Measurements from ENCODE around the gene ELMOD1.

Gene ELMOD1

DNA sequence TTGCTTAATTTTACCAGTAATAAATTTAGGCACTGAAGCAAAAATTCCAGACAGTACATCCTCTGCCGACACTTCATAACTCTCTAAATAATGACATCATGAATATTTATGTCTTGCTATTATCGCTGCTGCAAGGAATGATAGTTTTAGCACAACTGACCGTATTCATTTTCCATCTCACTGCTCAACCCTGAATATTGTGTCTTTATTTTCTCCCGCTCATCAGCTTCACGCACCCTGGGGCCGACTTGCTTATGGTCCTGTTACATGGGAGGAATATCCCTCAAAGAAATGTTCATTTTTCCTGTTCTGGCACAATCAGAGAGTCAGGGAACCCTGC is 87.7 kb downstream of the ELMOD1 start:
- no peak for DNase-seq
- no peak overlapping the region for H3K4me3 ChIP-seq (ENCODE audit: low read depth, low read length)
- H3K27ac ChIP-seq: no peak overlapping the region
- TF ChIP-seq, protein P1, sequence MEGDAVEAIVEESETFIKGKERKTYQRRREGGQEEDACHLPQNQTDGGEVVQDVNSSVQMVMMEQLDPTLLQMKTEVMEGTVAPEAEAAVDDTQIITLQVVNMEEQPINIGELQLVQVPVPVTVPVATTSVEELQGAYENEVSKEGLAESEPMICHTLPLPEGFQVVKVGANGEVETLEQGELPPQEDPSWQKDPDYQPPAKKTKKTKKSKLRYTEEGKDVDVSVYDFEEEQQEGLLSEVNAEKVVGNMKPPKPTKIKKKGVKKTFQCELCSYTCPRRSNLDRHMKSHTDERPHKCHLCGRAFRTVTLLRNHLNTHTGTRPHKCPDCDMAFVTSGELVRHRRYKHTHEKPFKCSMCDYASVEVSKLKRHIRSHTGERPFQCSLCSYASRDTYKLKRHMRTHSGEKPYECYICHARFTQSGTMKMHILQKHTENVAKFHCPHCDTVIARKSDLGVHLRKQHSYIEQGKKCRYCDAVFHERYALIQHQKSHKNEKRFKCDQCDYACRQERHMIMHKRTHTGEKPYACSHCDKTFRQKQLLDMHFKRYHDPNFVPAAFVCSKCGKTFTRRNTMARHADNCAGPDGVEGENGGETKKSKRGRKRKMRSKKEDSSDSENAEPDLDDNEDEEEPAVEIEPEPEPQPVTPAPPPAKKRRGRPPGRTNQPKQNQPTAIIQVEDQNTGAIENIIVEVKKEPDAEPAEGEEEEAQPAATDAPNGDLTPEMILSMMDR (IDR thresholded peaks at IDR 0.05; ENCODE audit: low read depth, low read length, missing control alignments): no peak
- H3K27me3 ChIP-seq (replicated peaks): peaks cover 2% of the 10 kb centered on the region
- in situ Hi-C loops (cut with HindIII; ENCODE audit: low pct_ligation_motif_present, low sequenced_read_pairs): loop anchor here (25.0 kb wide), 1 partner anchor 116 kb away; the partner anchor contains the start of gene ALKBH8
- no peaks in the 10 kb centered on the region for H3K36me3 ChIP-seq (replicated peaks)

DNA sequence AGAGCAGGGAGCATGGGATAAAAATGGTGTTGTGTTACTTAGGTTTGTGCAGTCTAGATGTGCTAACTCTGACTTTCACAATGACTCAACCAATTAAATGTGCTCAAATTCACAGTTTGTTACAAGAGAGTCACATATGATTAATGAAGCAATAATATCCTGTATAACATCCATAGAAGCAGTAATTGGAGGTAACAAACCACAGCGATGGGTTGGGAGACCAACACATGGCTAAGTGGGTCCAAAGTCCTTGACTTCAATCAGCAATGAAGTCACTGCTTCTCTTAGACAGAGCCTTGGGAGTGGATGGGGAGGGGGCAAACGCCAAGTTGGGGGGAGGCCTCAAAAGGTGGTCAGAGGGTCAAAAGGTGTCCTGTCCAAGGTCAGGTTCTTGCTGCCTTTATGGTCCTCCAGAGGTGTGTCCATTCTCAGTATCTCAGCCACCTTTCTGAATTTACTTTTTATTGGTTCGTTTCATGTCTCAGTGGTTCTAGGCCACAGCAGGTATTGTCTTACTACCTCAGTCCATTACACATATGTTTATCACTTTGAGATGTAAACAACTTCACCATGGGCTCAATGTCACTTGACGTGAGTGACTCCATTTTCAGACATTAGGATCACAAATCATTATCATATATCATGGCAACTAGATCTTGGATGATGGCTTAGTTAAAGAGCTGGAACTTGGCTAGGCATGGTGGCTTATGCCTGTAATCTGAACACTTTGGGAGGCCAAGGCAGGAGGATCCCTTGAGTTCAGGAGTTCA is 88.5 kb downstream of the ELMOD1 start:
- TF ChIP-seq, protein P1 (IDR thresholded peaks at IDR 0.05; ENCODE audit: low read depth, low read length, missing control alignments): no peak
- H3K27me3 ChIP-seq (replicated peaks): peaks cover 2% of the 10 kb centered on the region
- H3K36me3 ChIP-seq (replicated peaks): no peaks in the 10 kb centered on the region
- no peak for DNase-seq
- in situ Hi-C loops (cut with HindIII; ENCODE audit: low pct_ligation_motif_present, low sequenced_read_pairs): loop anchor here (25.0 kb wide), 1 partner anchor 117 kb away; the partner anchor contains the start of gene ALKBH8
- no peak overlapping the region for H3K27ac ChIP-seq
- H3K4me3 ChIP-seq (ENCODE audit: low read depth, low read length): no peak overlapping the region

DNA sequence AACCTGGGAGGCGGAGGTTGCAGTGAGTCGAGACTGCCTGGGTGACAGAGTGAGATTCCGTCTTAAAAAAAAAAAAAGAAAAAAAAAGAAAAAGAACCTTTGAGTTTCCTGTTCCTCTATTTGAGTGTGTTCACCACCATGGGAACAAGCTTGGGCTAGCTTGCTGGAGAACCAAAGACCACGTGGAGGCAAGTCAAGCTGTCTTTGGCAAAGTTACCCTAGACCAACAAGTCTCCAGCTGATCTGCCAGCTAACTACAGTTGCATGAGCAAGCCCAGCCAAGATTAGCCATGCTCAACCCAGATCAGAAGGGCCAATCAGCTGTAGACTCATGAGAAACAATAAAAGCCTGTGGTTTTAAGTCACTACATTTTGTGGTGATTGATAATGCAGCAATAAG is 91.2 kb downstream of the ELMOD1 start:
- Histone ChIP-seq H3K27ac (no peak overlapping the region), H3K36me3 (replicated peaks) (no peaks in the 10 kb centered on the region), H3K27me3 (replicated peaks) (no peaks in the 10 kb centered on the region), H3K4me3 (ENCODE audit: low read depth, low read length) (no peak overlapping the region)
- in situ Hi-C loops (cut with HindIII; ENCODE audit: low pct_ligation_motif_present, low sequenced_read_pairs): loop anchor here (25.0 kb wide), 1 partner anchor 120 kb away; the partner anchor contains the start of gene ALKBH8
- no peak for DNase-seq
- TF ChIP-seq, protein P1 (IDR thresholded peaks at IDR 0.05; ENCODE audit: low read depth, low read length, missing control alignments): no peak

DNA sequence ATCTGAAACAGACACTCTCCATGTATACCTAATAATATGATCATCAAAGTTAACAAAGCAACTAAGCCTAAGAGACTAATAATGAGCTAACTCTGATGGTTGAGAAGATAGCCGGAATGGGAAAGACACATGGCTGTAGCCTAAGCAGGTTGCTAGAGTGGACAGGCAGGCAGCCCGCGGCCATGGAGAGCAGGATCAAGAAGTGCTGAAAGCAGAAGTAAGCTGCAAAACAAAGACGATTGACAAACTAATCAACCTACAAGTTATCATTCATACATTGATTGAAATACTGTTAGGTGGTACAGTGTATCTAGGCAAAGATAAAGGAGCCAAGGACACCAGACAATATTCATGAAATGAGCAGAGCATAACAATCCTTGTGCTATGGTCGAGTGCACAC is 91.6 kb downstream of the ELMOD1 start:
- Histone ChIP-seq H3K27me3 (replicated peaks) (no peaks in the 10 kb centered on the region), H3K4me3 (ENCODE audit: low read depth, low read length) (no peak overlapping the region), H3K36me3 (replicated peaks) (no peaks in the 10 kb centered on the region), H3K27ac (no peak overlapping the region)
- TF ChIP-seq, protein P1 (IDR thresholded peaks at IDR 0.05; ENCODE audit: low read depth, low read length, missing control alignments): no peak
- in situ Hi-C loops (cut with HindIII; ENCODE audit: low pct_ligation_motif_present, low sequenced_read_pairs): loop anchor here (25.0 kb wide), 1 partner anchor 120 kb away; the partner anchor contains the start of gene ALKBH8
- DNase-seq: no peak

DNA sequence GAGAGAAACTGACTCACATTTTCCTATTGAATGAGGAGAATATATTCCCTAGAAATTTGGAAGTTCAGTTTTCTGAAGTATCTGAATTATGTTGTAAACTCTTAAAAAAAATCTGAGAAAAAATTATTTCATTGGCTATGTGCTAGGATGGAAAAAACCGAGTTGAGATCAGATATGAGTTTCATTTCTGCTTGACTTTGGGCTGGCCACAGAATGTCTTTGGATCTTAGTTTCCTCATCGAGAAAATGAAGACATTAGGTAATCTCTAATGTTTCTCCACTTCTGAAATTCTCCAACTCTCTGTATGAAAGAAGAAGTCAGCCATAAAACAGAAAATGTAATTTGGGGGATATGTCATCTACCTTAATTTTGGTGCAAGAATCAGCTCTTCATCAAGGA is 92.1 kb downstream of the ELMOD1 start:
- no peak overlapping the region for H3K27ac ChIP-seq
- in situ Hi-C loops (cut with HindIII; ENCODE audit: low pct_ligation_motif_present, low sequenced_read_pairs): loop anchor here (25.0 kb wide), 1 partner anchor 121 kb away; the partner anchor contains the start of gene ALKBH8
- H3K4me3 ChIP-seq (ENCODE audit: low read depth, low read length): no peak overlapping the region
- DNase-seq: no peak
- no peaks in the 10 kb centered on the region for H3K27me3 ChIP-seq (replicated peaks)
- no peaks in the 10 kb centered on the region for H3K36me3 ChIP-seq (replicated peaks)
- TF ChIP-seq, protein P1 (IDR thresholded peaks at IDR 0.05; ENCODE audit: low read depth, low read length, missing control alignments): no peak
